ENCODE data around the gene MRPS30.
"Not testable (repeated sequence)": the region's sequence is repeated elsewhere in the genome, so short reads cannot be mapped to it uniquely, and the experiment has no call there.

GRCh38 chr5:44772397-44772796, 36.4 kb upstream of the MRPS30 start:
- TF ChIP-seq CTCF, EZH2 (IDR thresholded peaks at IDR 0.05): not testable (repeated sequence)
